ENCODE results near the gene SLX4IP.

DNA sequence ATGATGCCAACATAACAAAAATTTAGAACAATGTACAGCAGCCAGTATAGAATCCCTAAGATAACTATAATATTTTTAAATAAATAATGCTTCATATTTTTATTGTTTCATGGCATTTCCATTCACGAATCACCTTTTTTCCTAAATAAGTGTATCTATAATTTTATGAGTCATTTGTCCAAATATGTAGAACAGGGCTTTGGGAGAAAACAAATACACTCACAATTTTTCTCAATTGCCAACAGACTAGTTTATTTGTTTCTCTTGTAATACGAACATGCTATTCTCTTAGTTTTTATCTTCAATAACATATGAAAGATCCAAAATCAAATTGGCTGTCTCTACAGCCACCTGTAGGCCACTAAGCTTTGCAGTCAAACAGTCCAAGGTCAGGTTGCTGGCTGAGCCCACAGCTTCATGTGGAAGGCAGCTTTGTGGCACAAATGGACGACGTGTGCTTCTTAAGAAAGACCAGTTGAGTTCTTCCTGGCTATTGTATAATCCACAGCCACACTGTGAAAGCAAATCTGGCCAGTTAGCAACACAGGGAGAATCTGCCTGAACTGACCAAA, 30.1 kb upstream of the SLX4IP start:
- TF ChIP-seq POLR2A (IDR thresholded peaks at IDR 0.05) (no peak), POLR2AphosphoS5 (IDR thresholded peaks at IDR 0.05) (no peak)
- TF ChIP-seq, protein P1, sequence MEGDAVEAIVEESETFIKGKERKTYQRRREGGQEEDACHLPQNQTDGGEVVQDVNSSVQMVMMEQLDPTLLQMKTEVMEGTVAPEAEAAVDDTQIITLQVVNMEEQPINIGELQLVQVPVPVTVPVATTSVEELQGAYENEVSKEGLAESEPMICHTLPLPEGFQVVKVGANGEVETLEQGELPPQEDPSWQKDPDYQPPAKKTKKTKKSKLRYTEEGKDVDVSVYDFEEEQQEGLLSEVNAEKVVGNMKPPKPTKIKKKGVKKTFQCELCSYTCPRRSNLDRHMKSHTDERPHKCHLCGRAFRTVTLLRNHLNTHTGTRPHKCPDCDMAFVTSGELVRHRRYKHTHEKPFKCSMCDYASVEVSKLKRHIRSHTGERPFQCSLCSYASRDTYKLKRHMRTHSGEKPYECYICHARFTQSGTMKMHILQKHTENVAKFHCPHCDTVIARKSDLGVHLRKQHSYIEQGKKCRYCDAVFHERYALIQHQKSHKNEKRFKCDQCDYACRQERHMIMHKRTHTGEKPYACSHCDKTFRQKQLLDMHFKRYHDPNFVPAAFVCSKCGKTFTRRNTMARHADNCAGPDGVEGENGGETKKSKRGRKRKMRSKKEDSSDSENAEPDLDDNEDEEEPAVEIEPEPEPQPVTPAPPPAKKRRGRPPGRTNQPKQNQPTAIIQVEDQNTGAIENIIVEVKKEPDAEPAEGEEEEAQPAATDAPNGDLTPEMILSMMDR (IDR thresholded peaks at IDR 0.05) = no peak

Measured in prostate gland (tissue), 2 donors.